GM12875 (cell line): ENCODE data around the gene TEKT5.

Experiments
- H3K4me3 ChIP-seq: one replicate; pipeline ENCODE4 v1.5.1; 2011; ENCODE audit warnings: low read depth, low read length, control low read depth
- CTCF ChIP-seq: IDR thresholded peaks from 2 replicates; pipeline ENCODE4 v1.5.1; 2011; ENCODE audit warnings: low read depth, mild to moderate bottlenecking, control low read depth, inconsistent platforms, low read length, moderate library complexity, borderline replicate concordance; ENCODE audit not compliant: insufficient read depth

TEKT5 gene

GRCh38 chr16:10616756-10617640 lies 77.7 kb downstream of the TEKT5 start:
- no peak overlapping the region for H3K4me3 ChIP-seq
- TF ChIP-seq CTCF = no peak

DNA sequence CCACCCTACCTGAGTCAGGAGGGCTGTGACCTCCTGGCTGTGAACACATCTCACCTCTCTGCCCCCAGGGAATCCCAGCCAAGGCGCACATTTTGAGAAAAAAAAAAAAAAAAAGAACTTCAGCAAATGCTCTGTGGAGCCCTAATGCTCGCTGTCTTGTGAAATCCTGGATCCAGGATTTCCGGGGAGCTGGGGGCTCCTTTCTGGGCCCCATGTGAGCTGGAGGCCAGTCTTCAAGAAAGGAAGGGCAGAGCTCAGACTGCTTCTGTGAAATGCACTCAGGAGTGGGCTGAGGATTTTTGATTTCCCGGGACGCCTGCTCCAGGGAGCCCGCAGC lies 78.3 kb downstream of the TEKT5 start:
- no peak overlapping the region for H3K4me3 ChIP-seq
- TF ChIP-seq CTCF = no peak

GRCh38 chr16:10614685-10615084 lies 80.0 kb downstream of the TEKT5 start:
- TF ChIP-seq CTCF = no peak
- H3K4me3 ChIP-seq = no peak overlapping the region

GRCh38 chr16:10613785-10614485 lies 80.8 kb downstream of the TEKT5 start:
- no peak overlapping the region for H3K4me3 ChIP-seq
- TF ChIP-seq CTCF = no peak

GRCh38 chr16:10612649-10613179 lies 82.0 kb downstream of the TEKT5 start:
- no peak for TF ChIP-seq CTCF
- no peak overlapping the region for H3K4me3 ChIP-seq

GRCh38 chr16:10611825-10612342 lies 82.8 kb downstream of the TEKT5 start:
- no peak for TF ChIP-seq CTCF
- H3K4me3 ChIP-seq = no peak overlapping the region
